Measurements from ENCODE around the gene GSE1. TPM values are rescaled to one million over a fixed set of nuclear protein-coding genes. Genes with fewer than 3 reads are reported as not detected.
A peak's percentile ranks its signal among the peaks of the same experiment; 100 is the strongest.

GSE1 gene
- total and polyA plus RNA-seq, 8 donors = 84.8 to 148 (median 112) TPM

DNA sequence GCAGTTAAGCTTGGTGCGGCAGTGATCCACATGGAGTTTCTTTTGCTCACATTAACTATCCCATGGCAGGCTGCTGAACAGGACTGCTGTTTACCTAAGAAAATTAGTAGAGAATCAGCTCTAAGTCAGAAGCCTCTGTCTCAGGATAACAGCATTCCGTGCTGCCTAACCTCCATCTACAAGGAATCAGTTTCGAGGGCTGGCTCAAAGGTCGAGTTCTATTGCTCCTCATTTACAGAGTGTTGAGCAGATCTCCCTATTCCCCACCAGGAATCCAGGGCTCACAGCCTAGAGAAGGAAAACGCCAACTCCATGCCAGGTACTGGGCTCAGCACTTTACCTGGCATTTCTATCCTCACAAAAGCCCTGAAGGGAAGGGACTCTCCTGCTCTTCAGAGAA, 65.7 kb downstream of the GSE1 start:
- TF ChIP-seq, protein P1, sequence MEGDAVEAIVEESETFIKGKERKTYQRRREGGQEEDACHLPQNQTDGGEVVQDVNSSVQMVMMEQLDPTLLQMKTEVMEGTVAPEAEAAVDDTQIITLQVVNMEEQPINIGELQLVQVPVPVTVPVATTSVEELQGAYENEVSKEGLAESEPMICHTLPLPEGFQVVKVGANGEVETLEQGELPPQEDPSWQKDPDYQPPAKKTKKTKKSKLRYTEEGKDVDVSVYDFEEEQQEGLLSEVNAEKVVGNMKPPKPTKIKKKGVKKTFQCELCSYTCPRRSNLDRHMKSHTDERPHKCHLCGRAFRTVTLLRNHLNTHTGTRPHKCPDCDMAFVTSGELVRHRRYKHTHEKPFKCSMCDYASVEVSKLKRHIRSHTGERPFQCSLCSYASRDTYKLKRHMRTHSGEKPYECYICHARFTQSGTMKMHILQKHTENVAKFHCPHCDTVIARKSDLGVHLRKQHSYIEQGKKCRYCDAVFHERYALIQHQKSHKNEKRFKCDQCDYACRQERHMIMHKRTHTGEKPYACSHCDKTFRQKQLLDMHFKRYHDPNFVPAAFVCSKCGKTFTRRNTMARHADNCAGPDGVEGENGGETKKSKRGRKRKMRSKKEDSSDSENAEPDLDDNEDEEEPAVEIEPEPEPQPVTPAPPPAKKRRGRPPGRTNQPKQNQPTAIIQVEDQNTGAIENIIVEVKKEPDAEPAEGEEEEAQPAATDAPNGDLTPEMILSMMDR (IDR thresholded peaks at IDR 0.05) = no peak
- peaks cover 3 to 11% of the 10 kb centered on the region in 2 donors for H3K4me1 ChIP-seq
- no peak overlapping the region for H3K27ac ChIP-seq
- ATAC-seq (no peak), DNase-seq (no peak)
- no peaks in the 10 kb centered on the region for H3K27me3 ChIP-seq
- no peak overlapping the region for H3K4me3 ChIP-seq
- intact Hi-C loops (cut with DNase I) = no loop called here
- peaks cover 0 to 54% of the 10 kb centered on the region in 2 donors for H3K36me3 ChIP-seq
- H3K9me3 ChIP-seq = no peaks in the 10 kb centered on the region

DNA sequence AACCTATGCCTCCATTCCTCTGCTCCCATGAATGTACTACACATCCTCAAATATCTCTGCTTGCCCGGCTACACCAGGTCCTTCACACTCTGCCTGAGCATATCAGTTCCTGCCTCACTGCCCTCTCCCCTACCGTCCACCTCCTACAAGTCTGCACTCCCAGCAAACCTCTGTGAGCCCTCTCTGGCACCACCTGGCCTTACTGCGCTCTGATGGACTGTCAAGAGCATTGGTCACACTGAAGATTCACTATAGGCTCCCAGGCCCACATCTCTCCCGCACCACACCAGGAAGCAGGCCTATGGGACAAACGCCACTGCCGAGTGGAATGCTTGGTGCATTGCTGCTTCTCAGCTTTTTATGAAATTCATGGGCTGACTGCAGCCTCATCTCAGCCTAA, 66.7 kb downstream of the GSE1 start:
- H3K27me3 ChIP-seq = no peaks in the 10 kb centered on the region
- H3K4me1 ChIP-seq = peaks cover 0 to under 1% of the 10 kb centered on the region in 2 donors
- TF ChIP-seq, protein P1 (IDR thresholded peaks at IDR 0.05) = no peak
- ATAC-seq (no peak), DNase-seq (no peak)
- intact Hi-C loops (cut with DNase I) = no loop called here
- no peak overlapping the region for H3K4me3 ChIP-seq
- no peaks in the 10 kb centered on the region for H3K9me3 ChIP-seq
- no peak overlapping the region for H3K27ac ChIP-seq
- peaks cover 0 to 43% of the 10 kb centered on the region in 2 donors for H3K36me3 ChIP-seq

DNA sequence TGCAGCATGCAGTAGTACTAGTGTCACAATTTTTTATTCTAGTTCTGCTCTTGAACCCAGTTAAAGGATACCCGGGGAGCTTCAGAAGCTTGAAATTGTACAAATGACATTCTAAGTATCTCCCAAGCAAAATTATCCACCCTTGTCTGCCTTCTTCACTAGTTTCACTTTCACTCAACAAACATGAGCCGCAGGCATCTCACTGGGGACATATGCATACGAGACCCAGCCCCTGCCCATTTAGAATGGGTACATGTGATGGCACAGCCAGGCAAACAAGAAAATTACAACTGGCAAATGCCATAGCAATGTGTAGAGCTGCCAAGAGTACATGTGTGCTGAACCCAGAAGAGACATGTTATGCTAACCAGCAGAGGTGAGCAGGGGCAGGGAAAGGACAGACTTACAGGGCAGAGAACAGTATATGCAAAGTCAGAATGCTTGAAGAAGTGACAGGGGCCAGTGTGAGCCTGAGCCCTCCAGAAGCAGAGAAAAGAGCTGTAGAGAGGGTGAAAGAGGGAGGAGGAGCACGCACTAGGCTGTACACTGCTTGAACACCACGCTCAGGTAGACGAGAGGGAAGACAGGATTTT, 67.3 kb downstream of the GSE1 start:
- no peaks in the 10 kb centered on the region for H3K4me1 ChIP-seq
- H3K27ac ChIP-seq = no peak overlapping the region
- no peaks in the 10 kb centered on the region for H3K9me3 ChIP-seq
- TF ChIP-seq, protein P1 (IDR thresholded peaks at IDR 0.05) = no peak
- DNase-seq (no peak), ATAC-seq (peak; percentile 20)
- intact Hi-C loops (cut with DNase I) = no loop called here
- H3K36me3 ChIP-seq = peaks cover 0 to 38% of the 10 kb centered on the region in 2 donors
- no peaks in the 10 kb centered on the region for H3K27me3 ChIP-seq
- no peak overlapping the region for H3K4me3 ChIP-seq

DNA sequence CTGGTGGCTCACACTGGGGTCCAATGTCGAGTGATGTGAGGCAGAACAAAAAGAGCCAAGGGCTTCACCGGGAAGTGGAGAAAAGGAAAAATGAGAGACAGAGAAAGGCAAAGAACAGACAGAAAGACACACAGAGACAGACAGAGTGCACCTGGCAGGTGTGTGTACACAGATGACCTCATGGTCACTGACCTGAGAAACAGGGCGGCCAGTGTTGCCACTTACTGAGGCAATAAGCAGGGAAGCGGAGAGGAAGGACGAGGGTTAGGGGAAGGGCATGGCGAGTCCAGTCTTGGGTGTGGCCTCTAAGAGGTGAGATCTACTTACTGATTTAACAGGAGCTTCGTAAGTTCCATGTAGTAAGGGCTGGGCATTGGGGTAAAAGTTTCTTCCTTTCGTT, 68.1 kb downstream of the GSE1 start:
- DNase-seq = no peak
- Histone ChIP-seq H3K27ac (no peak overlapping the region), H3K9me3 (no peaks in the 10 kb centered on the region), H3K27me3 (no peaks in the 10 kb centered on the region), H3K36me3 (peaks cover 0 to 31% of the 10 kb centered on the region in 2 donors), H3K4me1 (no peaks in the 10 kb centered on the region), H3K4me3 (no peak overlapping the region)
- peak; percentile 61 for ATAC-seq
- TF ChIP-seq, protein P1 (IDR thresholded peaks at IDR 0.05) = no peak
- intact Hi-C loops (cut with DNase I) = no loop called here

DNA sequence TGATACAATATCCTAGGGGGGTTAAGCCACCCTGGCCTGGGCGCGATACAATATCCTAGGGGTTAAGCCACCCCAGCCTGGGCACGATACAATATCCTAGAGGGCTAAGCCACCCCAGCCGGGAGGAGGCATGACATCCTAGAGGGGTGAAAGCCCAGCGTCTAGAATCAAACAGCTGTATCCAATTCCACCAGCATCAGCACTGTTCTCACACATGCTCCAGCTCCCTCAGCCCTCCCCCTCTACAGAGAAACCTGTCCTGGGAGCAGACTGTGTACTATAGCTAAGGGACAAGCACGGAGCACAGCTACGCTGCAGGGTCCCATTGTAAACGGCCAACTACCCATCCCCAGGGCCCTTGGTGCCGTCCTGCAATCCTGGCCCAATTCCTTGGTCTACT, 69.4 kb downstream of the GSE1 start:
- DNase-seq (no peak), ATAC-seq (no peak)
- Histone ChIP-seq H3K4me3 (no peak overlapping the region), H3K9me3 (no peaks in the 10 kb centered on the region), H3K27me3 (no peaks in the 10 kb centered on the region), H3K4me1 (peaks cover 0 to 3% of the 10 kb centered on the region in 2 donors), H3K27ac (no peak overlapping the region), H3K36me3 (peaks cover 0 to 20% of the 10 kb centered on the region in 2 donors)
- TF ChIP-seq, protein P1 (IDR thresholded peaks at IDR 0.05) = no peak
- intact Hi-C loops (cut with DNase I) = no loop called here

All from left lung (tissue), 10 donors.